Left lung (tissue), 10 donors: ENCODE measurements around the gene HRCT1. TPM values are rescaled to one million over a fixed set of nuclear protein-coding genes. Genes with fewer than 3 reads are reported as not detected.

ENCODE experiments used
- ATAC-seq: fragments of 200-7000 bp; cut with Tn5 transposase; one replicate; pipeline ENCODE4 v1.9.1; 2020; ENCODE audit warnings: moderate library complexity
- DNase-seq, 4 donors: peaks; one replicate each; pipeline ENCODE4 v3.0.0-alpha.2; 2013 to 2020
- H3K27ac ChIP-seq, 2 donors: fragments of 200-600 bp; sonication (generic) in 1 of 2; one replicate each; pipeline versions ENCODE4 v1.5.0 to v1.8.0; 2020 to 2021
- H3K27me3 ChIP-seq, 2 donors: fragments of 200-600 bp; sonication (generic) in 1 of 2; one replicate each; pipeline versions ENCODE4 v1.5.0 to v1.8.0; 2020 to 2021
- H3K36me3 ChIP-seq, 2 donors: fragments of 200-600 bp; sonication (generic) in 1 of 2; one replicate each; pipeline versions ENCODE4 v1.5.0 to v1.8.0; 2020 to 2021
- H3K4me1 ChIP-seq, 2 donors: fragments of 200-600 bp; one replicate each; pipeline ENCODE4 v1.8.0; 2021
- H3K4me3 ChIP-seq, 2 donors: fragments of 200-600 bp; sonication (generic) in 1 of 2; one replicate each; pipeline versions ENCODE4 v1.5.0 to v1.8.0; 2020 to 2021; ENCODE audit warnings: mild to moderate bottlenecking in 1 of 2
- H3K9me3 ChIP-seq, 2 donors: fragments of 200-600 bp; sonication (generic) in 1 of 2; one replicate each; pipeline versions ENCODE4 v1.5.0 to v1.8.0; 2020 to 2021
- CTCF ChIP-seq, 2 donors: fragments of 200-600 bp; sonication (generic) in 1 of 2; IDR thresholded peaks; one replicate each; pipeline versions ENCODE4 v1.5.0 to v1.8.0; 2021; ENCODE audit warnings: antibody characterized with exemption in 2 of 2
- intact Hi-C, 2 donors: fragments of 100-400 bp; cut with DNase I; formaldehyde crosslinking; loops; one replicate each; pipeline versions ENCODE4 v1.11.2 to v1.14.2; 2022
- polyA plus RNA-seq, 6 donors: library from polyadenylated mRNA; unstranded; fragments of 120-200 nt; gene quantifications; one replicate each; pipeline ENCODE4 v1.2.1, GENCODE V29; 2013; ENCODE audit not compliant: insufficient read length in 6 of 6
- total RNA-seq, 2 donors: library from RNA; stranded (reverse); fragmentation: NEBNext Ultra II Directional; extraction: Animal tissue kit (Norgen Biotek cat#: 25700); gene quantifications; one replicate each; pipeline ENCODE4 v1.2.1, GENCODE V29; 2021
- donor health status: DM: no; HTN: yes; CAD: no.
- donor health status: DM: no; HTN: no; CAD: no.

Gene HRCT1
- total and polyA plus RNA-seq, 8 donors: 0.29 to 3.1 (median 0.71) TPM; not detected in 1

- no peak for ATAC-seq
- Histone ChIP-seq H3K27me3 (peaks cover 0 to 65% of the 10 kb centered on the region in 2 donors), H3K27ac (no peak overlapping the region), H3K36me3 (no peaks in the 10 kb centered on the region), H3K9me3 (no peaks in the 10 kb centered on the region), H3K4me3 (no peak overlapping the region), H3K4me1 (no peaks in the 10 kb centered on the region)
- TF ChIP-seq CTCF (IDR thresholded peaks at IDR 0.05): no peak
- intact Hi-C loops: no loop called here
- DNase-seq: no peak
Observed at GRCh38 chr9:35864695-35865255, 41.2 kb upstream of the HRCT1 start.

GRCh38 chr9:35867538-35867937 is 38.5 kb upstream of the HRCT1 start:
- DNase-seq: no peak
- no peak for ATAC-seq
- intact Hi-C loops: no loop called here
- Histone ChIP-seq H3K4me1 (no peaks in the 10 kb centered on the region), H3K9me3 (no peaks in the 10 kb centered on the region), H3K36me3 (no peaks in the 10 kb centered on the region), H3K4me3 (no peak overlapping the region), H3K27ac (no peak overlapping the region), H3K27me3 (peaks cover 0 to 48% of the 10 kb centered on the region in 2 donors)
- no peak for TF ChIP-seq CTCF (IDR thresholded peaks at IDR 0.05)

- Histone ChIP-seq H3K36me3 (no peaks in the 10 kb centered on the region), H3K27me3 (peaks cover 0 to 36% of the 10 kb centered on the region in 2 donors), H3K27ac (no peak overlapping the region), H3K4me3 (no peak overlapping the region), H3K4me1 (no peaks in the 10 kb centered on the region), H3K9me3 (no peaks in the 10 kb centered on the region)
- ATAC-seq: no peak
- intact Hi-C loops: no loop called here
- DNase-seq: no peak
- TF ChIP-seq CTCF (IDR thresholded peaks at IDR 0.05): no peak
Observed at GRCh38 chr9:35868933-35869332, 37.1 kb upstream of the HRCT1 start.

- Histone ChIP-seq H3K27ac (no peak overlapping the region), H3K4me1 (no peaks in the 10 kb centered on the region), H3K4me3 (no peak overlapping the region), H3K27me3 (peaks cover 0 to 28% of the 10 kb centered on the region in 2 donors), H3K36me3 (no peaks in the 10 kb centered on the region), H3K9me3 (no peaks in the 10 kb centered on the region)
- intact Hi-C loops: no loop called here
- DNase-seq: no peak
- no peak for ATAC-seq
- TF ChIP-seq CTCF (IDR thresholded peaks at IDR 0.05): no peak
Observed at GRCh38 chr9:35869621-35870216, 36.3 kb upstream of the HRCT1 start.

- Histone ChIP-seq H3K4me3 (no peak within 1 kb of the TSS), H3K9me3 (no peaks in the 10 kb centered on the region), H3K36me3 (no peaks in the 10 kb centered on the region), H3K27ac (no peak within 1 kb of the TSS), H3K27me3 (peaks cover 0 to 21% of the 10 kb centered on the region in 2 donors), H3K4me1 (no peaks in the 10 kb centered on the region)
- no peak for DNase-seq
- intact Hi-C loops: no loop called here
- ATAC-seq: no peak
- no peak for TF ChIP-seq CTCF (IDR thresholded peaks at IDR 0.05)
Observed at GRCh38 chr9:35870351-35870923, 35.6 kb upstream of the HRCT1 start, which contains the start of gene OR13J1. OR13J1 (minus strand) TSS chr9:35870401; CDS start chr9:35870401, 0 bp downstream.
